Left lung (tissue), 10 donors: Measurements from ENCODE around the gene CLPSL1. TPM values are rescaled to one million over a fixed set of nuclear protein-coding genes. Genes with fewer than 3 reads are reported as not detected.

Experiments
- ATAC-seq: fragments of 200-7000 bp; cut with Tn5 transposase; one replicate; pipeline ENCODE4 v1.9.1; 2020; ENCODE audit warnings: moderate library complexity
- DNase-seq, 4 donors: peaks; one replicate each; pipeline ENCODE4 v3.0.0-alpha.2; 2013 to 2020
- H3K27ac ChIP-seq, 2 donors: fragments of 200-600 bp; sonication (generic) in 1 of 2; one replicate each; pipeline versions ENCODE4 v1.5.0 to v1.8.0; 2020 to 2021
- H3K27me3 ChIP-seq, 2 donors: fragments of 200-600 bp; sonication (generic) in 1 of 2; one replicate each; pipeline versions ENCODE4 v1.5.0 to v1.8.0; 2020 to 2021
- H3K36me3 ChIP-seq, 2 donors: fragments of 200-600 bp; sonication (generic) in 1 of 2; one replicate each; pipeline versions ENCODE4 v1.5.0 to v1.8.0; 2020 to 2021
- H3K4me1 ChIP-seq, 2 donors: fragments of 200-600 bp; one replicate each; pipeline ENCODE4 v1.8.0; 2021
- H3K4me3 ChIP-seq, 2 donors: fragments of 200-600 bp; sonication (generic) in 1 of 2; one replicate each; pipeline versions ENCODE4 v1.5.0 to v1.8.0; 2020 to 2021; ENCODE audit warnings: mild to moderate bottlenecking in 1 of 2
- H3K9me3 ChIP-seq, 2 donors: fragments of 200-600 bp; sonication (generic) in 1 of 2; one replicate each; pipeline versions ENCODE4 v1.5.0 to v1.8.0; 2020 to 2021
- CTCF ChIP-seq, 2 donors: fragments of 200-600 bp; sonication (generic) in 1 of 2; IDR thresholded peaks; one replicate each; pipeline versions ENCODE4 v1.5.0 to v1.8.0; 2021; ENCODE audit warnings: antibody characterized with exemption in 2 of 2
- intact Hi-C, 2 donors: fragments of 100-400 bp; cut with DNase I; formaldehyde crosslinking; loops; one replicate each; pipeline versions ENCODE4 v1.11.2 to v1.14.2; 2022
- polyA plus RNA-seq, 6 donors: library from polyadenylated mRNA; unstranded; fragments of 120-200 nt; gene quantifications; one replicate each; pipeline ENCODE4 v1.2.1, GENCODE V29; 2013; ENCODE audit not compliant: insufficient read length in 6 of 6
- total RNA-seq, 2 donors: library from RNA; stranded (reverse); fragmentation: NEBNext Ultra II Directional; extraction: Animal tissue kit (Norgen Biotek cat#: 25700); gene quantifications; one replicate each; pipeline ENCODE4 v1.2.1, GENCODE V29; 2021
- donor health status: DM: no; HTN: yes; CAD: no.
- donor health status: DM: no; HTN: no; CAD: no.

The CLPSL1 gene
- total and polyA plus RNA-seq, 8 donors, result not detected

GRCh38 chr6:35811699-35811995, 30.8 kb downstream of the CLPSL1 start:
- DNase-seq, result no peak
- Histone ChIP-seq H3K36me3 (no peaks in the 10 kb centered on the region), H3K27me3 (peaks cover 0 to 12% of the 10 kb centered on the region in 2 donors), H3K9me3 (peaks cover 0 to 6% of the 10 kb centered on the region in 2 donors), H3K4me3 (no peak overlapping the region), H3K4me1 (no peaks in the 10 kb centered on the region), H3K27ac (no peak overlapping the region)
- ATAC-seq, result no peak
- no peak for TF ChIP-seq CTCF (IDR thresholded peaks at IDR 0.05)
- intact Hi-C loops, result no loop called here

- Histone ChIP-seq H3K9me3 (peaks cover 0 to 18% of the 10 kb centered on the region in 2 donors), H3K27ac (no peak overlapping the region), H3K4me3 (no peak overlapping the region), H3K27me3 (no peaks in the 10 kb centered on the region), H3K4me1 (no peaks in the 10 kb centered on the region), H3K36me3 (no peaks in the 10 kb centered on the region)
- DNase-seq (no peak), ATAC-seq (no peak)
- intact Hi-C loops, result no loop called here
- TF ChIP-seq CTCF (IDR thresholded peaks at IDR 0.05), result no peak
Measured at GRCh38 chr6:35817515-35817914, 36.7 kb downstream of the CLPSL1 start.

- no peak overlapping the region for H3K27ac ChIP-seq
- no peaks in the 10 kb centered on the region for H3K4me1 ChIP-seq
- DNase-seq (no peak), ATAC-seq (no peak)
- no peak overlapping the region for H3K4me3 ChIP-seq
- H3K9me3 ChIP-seq, result no peaks in the 10 kb centered on the region
- intact Hi-C loops, result no loop called here
- no peaks in the 10 kb centered on the region for H3K36me3 ChIP-seq
- no peaks in the 10 kb centered on the region for H3K27me3 ChIP-seq
- no peak for TF ChIP-seq CTCF (IDR thresholded peaks at IDR 0.05)
Measured at GRCh38 chr6:35823601-35824000, 42.8 kb downstream of the CLPSL1 start.

GRCh38 chr6:35824552-35825192, 43.9 kb downstream of the CLPSL1 start:
- Histone ChIP-seq H3K27ac (no peak overlapping the region), H3K36me3 (no peaks in the 10 kb centered on the region), H3K27me3 (no peaks in the 10 kb centered on the region), H3K4me1 (no peaks in the 10 kb centered on the region), H3K4me3 (no peak overlapping the region), H3K9me3 (no peaks in the 10 kb centered on the region)
- ATAC-seq, result no peak
- intact Hi-C loops, result no loop called here
- no peak for TF ChIP-seq CTCF (IDR thresholded peaks at IDR 0.05)
- DNase-seq, result no peak

GRCh38 chr6:35829306-35829705, 48.5 kb downstream of the CLPSL1 start:
- Histone ChIP-seq H3K4me3 (no peak overlapping the region), H3K9me3 (no peaks in the 10 kb centered on the region), H3K36me3 (peaks cover 0 to 14% of the 10 kb centered on the region in 2 donors), H3K27me3 (no peaks in the 10 kb centered on the region), H3K4me1 (no peaks in the 10 kb centered on the region), H3K27ac (no peak overlapping the region)
- no peak for ATAC-seq
- DNase-seq, result no peak
- intact Hi-C loops, result no loop called here
- no peak for TF ChIP-seq CTCF (IDR thresholded peaks at IDR 0.05)
